A673 (cell line): Measurements from ENCODE around the gene DHX38.

Experiments
- EZH2 ChIP-seq: fragments of 200-600 bp; sonication (generic); IDR thresholded peaks from 2 replicates; pipeline ENCODE4 v1.6.1; 2017; ENCODE audit warnings: borderline replicate concordance, low read depth, mild to moderate bottlenecking, mixed read lengths, antibody characterized with exemption, low read length; ENCODE audit not compliant: poor library complexity, severe bottlenecking
- TF ChIP-seq, protein P1 (sequence below): fragments of 300-800, 200-600 bp; sonication (generic); conservative IDR thresholded peaks from 2 replicates; pipeline ENCODE4 v1.5.1; 2017; ENCODE audit warnings: low read depth, mild to moderate bottlenecking, antibody characterized with exemption, low read length, moderate library complexity, mixed read lengths

DNA sequence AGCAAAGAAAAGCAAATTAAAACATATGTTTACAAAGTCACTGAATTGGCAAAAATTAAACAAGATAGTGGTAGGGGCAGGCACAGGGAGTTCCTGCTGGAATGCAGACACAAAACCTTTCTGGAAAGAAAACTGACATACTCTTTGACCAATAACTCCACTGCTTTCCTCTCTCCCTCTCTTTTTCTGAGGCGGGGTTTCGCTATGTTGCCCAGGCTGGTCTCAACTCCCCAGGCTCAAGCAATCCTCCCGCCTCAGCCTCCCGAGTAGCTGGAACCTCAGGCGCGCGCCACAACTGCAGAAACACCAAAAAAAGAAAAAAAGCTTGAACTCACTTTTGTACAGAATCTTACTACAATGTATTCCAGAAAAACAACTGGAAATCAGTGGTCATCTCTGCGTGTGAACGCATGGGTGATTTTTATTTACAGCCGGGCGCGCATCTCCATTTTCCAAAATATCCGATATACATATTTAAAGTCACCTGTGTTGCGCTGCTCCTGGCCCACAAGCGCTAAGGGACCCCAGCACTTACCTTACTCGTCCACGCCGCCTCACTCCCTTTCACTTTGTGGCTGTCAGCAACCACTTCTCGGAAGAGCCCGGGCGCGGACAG lies 707 bp upstream of the DHX38 start:
- TF ChIP-seq, protein P1, sequence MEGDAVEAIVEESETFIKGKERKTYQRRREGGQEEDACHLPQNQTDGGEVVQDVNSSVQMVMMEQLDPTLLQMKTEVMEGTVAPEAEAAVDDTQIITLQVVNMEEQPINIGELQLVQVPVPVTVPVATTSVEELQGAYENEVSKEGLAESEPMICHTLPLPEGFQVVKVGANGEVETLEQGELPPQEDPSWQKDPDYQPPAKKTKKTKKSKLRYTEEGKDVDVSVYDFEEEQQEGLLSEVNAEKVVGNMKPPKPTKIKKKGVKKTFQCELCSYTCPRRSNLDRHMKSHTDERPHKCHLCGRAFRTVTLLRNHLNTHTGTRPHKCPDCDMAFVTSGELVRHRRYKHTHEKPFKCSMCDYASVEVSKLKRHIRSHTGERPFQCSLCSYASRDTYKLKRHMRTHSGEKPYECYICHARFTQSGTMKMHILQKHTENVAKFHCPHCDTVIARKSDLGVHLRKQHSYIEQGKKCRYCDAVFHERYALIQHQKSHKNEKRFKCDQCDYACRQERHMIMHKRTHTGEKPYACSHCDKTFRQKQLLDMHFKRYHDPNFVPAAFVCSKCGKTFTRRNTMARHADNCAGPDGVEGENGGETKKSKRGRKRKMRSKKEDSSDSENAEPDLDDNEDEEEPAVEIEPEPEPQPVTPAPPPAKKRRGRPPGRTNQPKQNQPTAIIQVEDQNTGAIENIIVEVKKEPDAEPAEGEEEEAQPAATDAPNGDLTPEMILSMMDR: no peak
- no peak for TF ChIP-seq EZH2
